NCI-H1436 treated with DMSO at 0.1 percent for 48 hours (cell line): ENCODE data around the gene PRPF40A.
"Not testable (repeated sequence)": the region's sequence is repeated elsewhere in the genome, so short reads cannot be mapped to it uniquely, and the experiment has no call there.

Source experiments
- DNase-seq: peaks from one replicate; lab custom pipeline; 2025; lab: John Stamatoyannopoulos, UW

The PRPF40A gene

DNA sequence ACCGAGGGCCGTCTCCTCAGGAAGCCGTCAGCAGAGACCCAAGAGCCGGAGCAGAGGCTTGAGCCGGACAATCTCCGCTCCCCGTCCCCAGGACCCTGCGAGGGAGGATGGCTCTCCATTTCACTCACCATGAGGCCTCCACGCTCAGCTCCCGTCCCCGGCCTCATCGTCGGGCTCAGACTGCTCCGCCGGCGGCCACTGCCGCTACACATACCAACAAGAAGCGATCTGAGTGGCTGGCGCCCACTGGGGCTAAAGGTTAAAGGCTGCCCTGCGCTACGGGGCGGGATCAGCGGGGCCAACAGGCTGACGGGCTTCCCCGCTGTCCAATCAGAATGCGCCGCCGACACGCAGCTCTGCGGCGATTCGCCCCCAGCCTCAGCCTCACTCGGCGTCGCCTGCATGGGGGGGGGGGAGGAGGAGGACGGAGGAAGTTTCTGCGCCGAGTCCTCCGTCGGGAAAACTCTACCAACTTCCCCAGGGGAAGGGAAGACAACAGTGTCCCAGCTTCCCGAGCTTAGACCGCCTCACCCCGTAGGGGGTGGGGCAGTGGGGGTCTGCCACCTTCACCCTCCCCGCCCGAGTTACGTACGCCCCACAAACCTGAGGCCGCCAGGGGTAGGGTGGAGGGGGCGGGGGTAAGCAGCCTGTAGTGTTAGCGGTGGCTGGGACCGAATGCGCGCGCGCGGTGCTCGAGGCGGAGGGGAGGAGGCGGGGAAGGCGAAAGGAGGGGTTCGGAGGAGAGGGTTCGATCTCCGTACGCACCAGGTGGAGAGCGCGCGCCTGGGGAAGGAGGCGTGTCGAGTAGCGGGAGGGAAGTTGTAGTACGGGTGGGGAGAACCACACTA lies at the start of gene PRPF40A:
PRPF40A (minus strand) TSS at position 234 of the 848 bp plus-strand sequence; CDS start at position 212, 22 bp downstream.
- peak; percentile 79 for DNase-seq

DNA sequence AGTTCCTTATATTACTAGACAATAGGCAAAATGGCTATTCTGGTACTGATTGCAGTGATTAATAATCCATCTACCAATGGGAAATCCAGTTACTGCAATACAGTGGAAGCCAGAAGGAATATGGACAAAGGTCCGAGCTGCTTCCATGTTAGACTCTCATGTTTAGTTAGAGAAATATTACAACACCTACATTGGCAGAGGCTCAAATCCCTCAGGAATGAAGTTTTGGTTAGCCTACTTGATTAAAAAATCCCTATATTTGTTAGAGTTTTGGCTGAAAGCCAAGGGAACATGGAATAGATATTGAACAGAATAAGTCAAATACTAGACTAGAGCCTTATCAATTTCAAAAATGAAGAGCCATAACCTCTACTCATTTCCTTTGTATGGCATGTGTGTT lies 49.7 kb upstream of the PRPF40A start:
- DNase-seq: no peak

DNA sequence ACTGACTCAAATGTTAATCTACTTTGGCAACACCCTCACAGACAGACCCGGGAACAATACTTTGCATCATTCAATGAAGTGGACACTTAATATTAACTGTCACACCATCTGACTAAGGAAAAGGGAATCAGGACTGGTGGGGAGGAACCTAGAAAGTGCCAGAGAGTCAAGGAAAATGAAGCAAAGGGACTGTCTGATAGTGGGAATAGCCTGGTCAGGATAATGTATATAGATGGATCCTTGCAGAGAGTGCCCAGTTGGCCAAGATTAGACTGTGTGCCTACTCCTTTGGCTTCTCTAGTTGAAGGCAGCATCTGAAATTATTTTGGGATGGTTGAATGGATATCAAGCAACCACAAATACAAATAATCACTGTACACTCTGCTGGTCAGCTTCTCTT lies 46.4 kb upstream of the PRPF40A start:
- no peak for DNase-seq

DNA sequence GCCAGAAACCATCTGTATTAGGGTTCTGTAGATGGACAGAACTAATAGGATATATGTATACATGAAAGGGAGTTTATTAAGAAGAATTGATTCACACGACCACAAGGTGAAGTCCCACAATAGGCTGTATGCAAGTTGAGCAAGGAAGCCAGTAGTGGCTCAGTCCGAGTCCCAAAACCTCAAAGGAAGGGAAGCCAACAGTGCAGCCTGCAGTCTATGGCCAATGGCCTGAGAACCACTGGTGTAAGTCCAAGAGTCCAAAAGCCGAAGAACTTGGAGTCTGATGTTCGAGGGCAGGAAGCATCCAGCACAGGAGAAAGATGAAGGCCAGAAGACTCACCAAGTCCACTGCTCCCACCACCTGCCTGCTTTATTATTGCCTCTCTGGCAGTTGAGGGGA lies 45.9 kb upstream of the PRPF40A start:
- not testable (repeated sequence) for DNase-seq

DNA sequence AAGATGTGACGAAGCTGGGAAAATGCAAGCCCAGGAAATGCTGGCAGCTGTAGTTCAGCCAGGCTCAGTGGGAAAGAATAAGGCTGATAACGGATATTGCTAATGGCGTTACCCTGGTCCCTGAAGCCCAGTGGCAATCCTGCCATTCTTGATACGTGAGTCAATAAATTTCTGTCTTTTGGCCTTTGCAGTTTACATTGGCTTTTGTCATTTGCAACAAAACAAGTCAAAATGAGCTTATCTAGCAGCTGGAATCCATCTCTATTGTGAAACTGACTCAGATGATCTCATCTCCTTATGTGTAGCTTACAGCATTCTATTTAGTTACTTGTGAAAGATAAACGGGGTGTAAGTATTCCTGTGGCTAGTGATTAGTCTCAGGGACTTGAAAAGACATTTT lies 44.9 kb upstream of the PRPF40A start:
- no peak for DNase-seq

DNA sequence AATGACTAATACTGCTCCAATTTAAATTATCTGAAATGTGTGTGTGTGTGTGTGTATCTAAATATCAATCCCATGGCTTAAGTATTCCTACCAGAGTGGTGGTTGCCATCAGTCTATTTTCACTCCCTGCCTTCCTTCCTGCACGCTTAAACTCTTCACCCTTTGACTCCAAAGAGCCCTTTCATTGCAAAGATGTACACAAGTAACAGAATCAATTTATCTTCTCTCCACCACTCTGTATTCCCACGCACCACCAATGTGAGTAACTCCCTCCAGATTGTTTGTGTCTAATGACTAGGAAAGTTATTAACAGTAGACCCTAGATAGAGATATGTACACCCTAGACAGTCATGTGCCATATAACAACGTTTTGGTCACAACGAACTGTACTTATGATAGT lies 44.0 kb upstream of the PRPF40A start:
- no peak for DNase-seq

DNA sequence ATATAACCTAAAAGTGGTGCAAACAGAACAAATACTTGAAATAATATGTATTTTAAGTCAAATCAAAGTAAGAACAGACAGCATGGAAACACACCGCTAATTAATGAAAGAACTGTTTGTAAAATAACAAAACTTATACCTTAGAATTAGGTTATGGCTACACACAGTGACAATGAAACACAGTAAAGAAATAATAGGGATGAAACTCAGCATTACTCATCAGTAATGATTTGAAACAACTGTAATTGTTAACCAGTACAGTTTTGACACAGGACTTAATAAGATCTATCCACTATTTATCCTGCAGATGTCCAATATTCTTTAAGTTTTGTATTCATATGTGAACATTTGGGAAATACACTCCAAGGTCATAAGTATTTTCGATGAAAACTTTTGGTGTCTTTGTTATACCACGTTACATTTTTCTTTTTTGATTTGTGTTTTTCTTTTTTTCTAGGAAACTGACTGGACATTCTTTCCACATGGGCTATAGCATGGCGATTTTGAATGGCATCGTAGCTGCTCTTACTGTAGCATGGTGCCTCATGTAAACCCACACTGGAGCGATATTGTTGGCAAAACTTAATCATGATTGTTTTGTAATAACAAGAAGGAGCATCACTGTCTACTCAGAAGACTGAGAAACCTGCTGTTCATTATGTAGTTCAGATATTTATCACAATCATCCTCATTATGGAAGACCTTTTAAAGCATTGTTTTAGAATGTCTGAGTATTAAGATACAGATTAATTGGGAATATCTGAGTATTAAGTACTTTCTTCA lies 42.2 kb upstream of the PRPF40A start:
- DNase-seq: no peak

DNA sequence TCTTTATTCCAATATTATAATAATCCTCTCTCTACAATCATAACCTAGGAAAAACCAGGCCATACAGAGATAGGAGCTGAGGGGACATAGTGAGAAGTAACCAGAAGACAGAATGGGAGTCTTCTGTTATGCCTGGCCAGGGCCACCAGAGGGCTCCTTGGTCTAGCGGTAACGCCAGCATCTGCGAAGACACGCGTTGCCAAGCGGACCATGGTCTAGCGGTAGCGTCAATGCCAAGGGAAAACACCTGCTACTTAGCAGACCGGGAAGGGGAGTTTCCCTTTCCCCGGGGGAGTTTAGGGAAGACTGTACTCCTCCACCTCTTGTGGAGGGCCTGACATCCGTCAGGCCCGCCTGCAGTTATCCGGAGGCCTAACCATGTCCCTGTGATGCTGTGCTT lies 37.8 kb upstream of the PRPF40A start:
- no peak for DNase-seq

DNA sequence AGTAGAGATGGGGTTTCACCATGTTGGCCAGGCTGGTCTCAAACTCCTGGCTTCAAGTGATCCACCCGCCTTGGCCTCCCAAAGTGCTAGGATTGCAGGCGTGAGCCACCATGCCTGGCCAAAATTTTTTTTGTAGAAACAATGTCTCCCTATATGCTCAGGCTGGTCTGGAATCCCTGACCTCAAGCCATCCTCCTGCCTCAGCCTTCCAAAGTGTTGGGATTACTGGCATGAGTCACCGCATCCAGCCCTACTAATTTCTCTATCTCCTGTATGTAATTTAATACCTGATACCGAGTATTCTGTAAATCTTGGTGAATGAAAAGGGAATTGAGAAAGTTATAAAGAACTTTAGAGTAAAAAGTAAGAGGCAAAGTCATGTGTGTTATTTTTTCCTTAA lies 30.5 kb upstream of the PRPF40A start:
- not testable (repeated sequence) for DNase-seq

DNA sequence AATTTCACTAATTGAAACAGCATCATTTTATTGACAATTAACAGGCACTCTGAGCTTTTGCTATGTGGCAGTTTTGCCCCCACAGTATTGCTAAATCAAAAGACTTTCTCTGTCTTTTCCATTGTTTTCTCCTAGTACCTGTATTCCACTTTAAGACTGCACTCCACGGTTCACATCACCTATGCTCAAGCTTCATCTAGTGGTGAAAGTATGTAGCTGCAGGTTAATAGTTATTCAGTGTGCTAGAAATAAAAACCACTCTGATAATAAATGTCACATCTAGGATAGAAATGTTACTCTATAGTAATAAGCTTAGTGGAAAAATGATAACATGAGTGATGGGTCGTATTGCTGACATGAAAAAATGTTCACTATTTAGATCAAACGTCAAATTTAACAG lies 25.7 kb upstream of the PRPF40A start:
- no peak for DNase-seq

DNA sequence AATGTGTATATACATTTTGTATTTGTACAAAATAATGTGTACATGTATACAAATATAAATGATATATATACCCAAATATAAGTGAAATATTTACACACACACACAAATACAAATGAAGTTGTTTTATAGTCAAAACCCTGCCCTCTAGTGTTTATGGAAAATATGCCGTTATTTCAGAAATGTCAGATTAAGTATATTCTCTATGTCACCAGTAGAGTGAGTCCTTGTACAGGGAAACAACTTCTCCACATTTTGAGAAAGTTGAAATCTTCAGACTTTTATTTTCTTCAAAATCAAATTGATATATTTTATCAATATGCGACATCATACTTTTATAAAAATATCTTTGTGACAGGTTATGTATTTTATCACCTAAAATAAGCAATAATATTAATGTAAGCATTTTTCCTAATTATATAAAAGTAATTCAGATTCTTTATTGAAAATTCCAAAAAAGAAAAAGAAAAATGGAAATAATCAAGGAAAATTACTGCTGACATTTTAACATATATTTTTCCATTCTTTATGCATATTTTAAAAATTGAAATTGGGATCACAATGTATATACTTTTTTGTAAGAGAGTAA lies 23.6 kb upstream of the PRPF40A start:
- DNase-seq: peak; percentile 17

DNA sequence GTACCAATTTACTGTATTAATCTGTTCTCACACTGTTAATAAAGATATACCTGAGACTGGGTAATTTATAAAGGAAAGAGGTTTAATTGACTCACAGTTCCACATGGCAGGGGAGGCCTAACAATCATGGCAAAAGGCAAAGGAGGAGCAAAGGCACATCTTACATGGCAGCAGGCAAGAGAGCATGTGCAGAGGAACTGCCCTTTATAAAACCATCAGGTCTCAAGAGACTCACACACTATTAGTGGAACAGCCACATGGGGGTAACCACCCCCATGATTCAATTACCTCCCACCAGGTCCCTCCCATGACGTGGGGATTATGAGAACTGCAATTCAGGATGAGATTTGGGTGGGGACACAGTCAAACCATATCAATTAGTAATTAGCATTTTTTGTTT lies 22.4 kb upstream of the PRPF40A start:
- DNase-seq: not testable (repeated sequence)

DNA sequence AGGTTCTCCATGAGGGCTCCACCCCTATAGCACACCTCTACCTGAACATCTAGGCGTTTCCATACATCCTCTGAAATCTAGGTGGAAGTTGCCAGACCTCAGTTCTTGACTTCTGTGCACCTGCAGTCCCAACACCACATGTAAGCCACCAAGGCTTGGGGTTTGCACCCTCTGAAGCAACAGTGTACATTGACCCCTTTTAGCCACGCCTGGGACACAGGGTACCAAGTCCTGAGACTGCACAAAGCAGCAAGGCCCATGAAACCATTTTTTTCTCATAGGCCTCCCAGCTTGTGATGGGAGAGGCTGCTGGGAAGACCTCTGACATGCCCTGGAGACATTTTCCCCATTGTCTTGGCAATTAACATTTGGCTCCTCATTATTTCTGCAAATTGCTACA lies 21.2 kb upstream of the PRPF40A start:
- DNase-seq: no peak

DNA sequence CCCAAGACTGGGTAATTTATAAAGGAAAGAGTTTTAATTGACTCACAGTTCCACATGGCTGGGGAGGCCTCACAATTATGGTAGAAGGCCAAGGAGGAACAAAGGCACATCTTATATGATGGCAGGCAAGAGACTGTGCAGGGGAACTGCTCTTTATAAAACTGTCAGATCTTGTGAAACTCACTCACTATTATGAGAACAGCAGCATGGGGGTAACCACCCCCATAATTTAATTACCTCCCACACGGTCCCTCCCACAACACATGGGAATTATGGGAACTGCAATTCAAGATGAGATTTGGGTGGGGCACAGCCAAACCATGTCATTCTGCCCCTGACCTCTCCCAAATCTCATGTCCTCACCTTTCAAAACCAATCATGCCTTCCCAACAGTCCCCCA lies 20.2 kb upstream of the PRPF40A start:
- not testable (repeated sequence) for DNase-seq

DNA sequence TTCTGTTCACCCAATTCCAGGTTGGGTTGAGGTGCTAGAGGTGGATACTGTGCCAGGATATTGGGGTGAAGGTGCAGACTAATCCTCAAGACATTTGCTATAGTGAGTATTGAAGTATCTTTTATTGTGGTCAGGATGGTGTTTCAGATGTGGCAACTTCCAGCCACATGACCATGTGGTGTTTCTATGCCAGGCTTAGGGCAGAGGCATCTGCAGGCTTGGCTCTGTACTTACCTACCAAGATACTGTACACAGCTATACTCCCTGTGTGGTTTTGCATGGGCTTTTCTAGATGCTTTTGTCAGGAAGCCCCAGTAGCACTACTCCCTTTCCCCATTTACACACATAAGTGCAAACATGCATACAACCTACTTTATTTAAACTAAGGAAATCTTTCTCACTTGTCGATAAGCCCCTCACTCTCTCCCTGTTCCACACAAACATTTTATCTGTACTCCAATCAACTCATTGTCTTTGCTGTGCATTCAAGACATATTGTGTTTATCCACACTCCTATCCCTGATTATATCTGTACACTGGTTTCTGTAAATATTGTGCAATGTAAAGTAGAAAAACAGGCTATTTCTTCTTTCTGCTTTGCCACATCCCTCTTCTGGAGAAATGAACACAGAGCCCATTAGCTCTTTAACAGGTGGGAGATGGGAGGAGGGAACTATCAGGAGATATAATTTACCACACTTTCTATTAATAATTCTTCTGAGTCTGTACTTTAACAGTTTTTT lies 13.5 kb upstream of the PRPF40A start:
- DNase-seq: no peak

DNA sequence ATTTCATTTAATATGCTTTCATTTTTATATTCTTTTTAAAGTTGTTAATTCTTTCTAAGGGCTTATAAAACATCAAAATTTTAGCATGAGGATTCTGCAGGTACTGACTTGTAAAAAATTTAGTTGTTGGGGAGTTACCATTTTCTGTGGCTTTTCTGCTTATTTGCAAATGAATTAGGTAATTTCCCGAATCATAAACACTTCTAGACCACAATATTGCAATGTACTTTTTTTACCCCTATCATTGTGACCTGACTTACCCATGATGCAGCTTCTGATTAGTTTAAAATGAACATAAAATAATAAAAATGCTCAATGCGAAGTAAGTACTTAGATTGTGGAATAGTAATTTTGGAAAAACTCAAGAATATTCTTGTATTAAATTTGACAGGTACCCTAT lies 12.6 kb upstream of the PRPF40A start:
- no peak for DNase-seq

DNA sequence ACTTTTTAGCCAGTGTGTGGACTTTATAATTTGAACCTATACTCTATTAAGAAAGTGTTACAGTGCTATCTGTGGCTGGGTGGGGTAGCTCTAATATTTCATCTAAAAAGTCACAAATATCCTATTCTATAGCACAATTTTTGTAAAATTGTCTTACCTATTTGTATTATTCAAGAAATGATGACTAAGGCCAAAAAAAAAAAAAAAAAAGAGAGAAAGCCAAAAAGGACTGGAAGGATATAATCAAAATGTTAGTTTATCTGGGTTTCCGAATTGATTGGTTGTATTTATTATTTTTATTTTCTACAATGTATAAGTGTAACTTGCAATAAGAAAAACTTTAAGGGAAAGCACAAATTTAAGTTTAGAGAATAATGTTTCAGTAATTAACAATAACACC lies 6.7 kb upstream of the PRPF40A start:
- no peak for DNase-seq

DNA sequence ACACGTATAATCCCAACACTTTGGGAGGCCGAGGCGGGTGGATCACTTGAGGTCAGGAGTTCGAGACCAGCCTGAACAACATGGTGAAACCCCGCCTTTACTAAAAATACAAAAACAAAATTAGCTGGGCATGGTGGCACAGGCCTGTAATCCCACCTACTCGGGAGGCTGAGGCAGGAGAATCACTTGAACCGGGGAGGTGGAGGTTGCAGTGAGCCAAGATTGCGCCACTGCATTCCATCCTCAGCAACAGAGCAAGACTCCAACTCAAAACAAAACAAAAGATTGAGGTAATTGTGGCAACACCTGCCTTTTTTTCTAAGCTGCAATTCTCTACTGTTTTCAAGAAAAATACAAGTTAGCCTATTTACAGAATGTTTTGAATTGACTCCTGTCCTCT lies 5.4 kb upstream of the PRPF40A start:
- DNase-seq: not testable (repeated sequence)

DNA sequence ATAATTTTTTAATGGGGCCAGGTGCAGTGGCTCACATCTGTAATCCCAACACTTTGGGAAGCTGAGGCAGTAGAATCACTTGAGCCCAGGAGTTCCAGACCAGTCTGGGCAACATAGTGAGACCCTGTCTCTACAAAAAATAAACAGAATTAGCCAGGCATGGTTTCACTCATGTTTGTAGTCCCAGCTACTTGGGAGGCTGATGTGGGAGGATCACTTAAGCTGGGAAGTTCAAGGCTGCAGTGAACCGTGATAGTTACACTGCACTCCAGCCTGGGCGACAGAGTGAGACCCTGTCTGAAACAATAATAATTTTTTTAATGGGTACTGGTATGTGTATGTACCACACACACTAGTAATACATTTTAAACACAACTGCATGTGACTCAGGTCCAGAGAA lies 3.5 kb upstream of the PRPF40A start:
- DNase-seq: no peak

DNA sequence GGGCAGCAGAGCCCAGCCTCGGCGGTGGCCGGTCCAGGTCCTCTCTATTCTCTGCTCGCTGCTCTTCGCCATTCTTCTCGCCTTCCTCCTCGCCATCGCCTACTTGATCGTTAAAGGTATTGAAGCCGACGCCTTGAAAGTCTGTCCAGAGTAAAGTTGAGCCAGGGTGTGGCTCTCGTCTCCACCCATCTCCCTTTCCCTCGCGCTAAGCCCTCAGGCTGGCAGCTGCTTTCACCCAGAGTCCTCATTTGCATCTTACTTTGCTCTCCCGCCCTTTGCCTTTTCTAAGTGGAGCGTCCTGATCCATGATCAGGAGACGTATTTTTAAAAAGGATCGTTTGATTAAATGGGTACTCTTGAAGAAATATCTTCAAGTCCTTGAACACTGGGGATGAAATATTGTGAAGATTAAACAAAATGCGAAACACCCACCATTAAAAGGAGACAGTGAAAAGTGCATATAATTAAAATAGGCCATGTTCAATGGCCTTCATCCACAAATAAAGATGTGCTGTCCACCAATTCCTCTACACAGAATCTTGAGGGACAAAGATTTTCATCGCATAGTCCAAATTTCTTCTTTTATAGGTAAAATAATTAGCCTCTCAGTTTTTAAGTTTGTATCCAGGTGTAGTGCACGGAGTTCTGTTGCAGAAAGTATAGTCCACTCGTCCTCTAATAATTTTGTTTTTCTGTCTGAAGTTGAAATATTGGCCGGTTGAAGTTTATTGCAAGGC lies 1.8 kb upstream of the PRPF40A start:
- DNase-seq: peak; percentile 28

DNA sequence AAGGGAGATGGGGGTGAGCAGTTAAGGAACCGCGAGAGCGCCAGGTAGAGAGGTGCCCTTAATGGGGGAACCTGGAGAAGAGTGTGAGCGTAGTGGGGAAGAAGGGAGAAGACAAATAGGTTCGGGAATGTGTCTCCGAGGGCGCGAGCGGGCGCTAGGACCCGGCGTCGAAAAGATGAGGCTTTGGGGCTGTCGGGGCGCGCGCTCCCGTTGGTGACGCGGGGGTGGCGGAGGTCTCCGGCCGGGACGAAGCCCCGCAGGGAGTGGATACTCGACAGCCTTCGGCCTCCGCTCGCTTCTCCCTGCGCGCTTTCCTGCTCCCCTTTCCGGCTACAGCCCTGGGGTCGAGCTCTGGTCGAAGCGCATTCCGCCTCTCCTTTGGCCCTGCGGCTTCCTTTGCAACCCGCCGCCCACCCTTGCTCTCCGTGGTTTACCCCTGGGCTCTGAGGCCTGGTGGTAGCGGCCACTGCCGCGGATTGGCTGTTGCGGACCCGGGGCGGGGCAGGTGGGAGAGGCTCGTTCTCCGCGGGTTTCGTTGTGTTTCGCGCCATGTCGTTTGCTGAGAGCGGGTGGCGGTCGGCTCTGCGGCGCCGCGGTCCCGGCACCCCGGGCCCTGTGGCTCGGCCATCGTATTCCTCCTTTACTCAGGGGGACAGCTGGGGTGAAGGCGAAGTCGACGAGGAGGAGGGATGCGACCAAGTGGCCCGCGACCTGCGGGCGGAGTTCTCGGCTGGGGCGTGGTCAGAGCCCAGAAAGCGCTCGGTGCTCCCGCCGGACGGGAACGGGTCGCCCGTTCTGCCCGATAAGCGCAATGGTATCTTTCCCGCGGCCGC lies 1.0 kb upstream of the PRPF40A start, which contains the start of gene ARL6IP6:
ARL6IP6 (plus strand) TSS at position 545 of the 833 bp plus-strand sequence; CDS start at position 550, 5 bp downstream.
- peak; percentile 60 for DNase-seq
